ENCODE measurements around the gene DMRT3. TPM values are rescaled to one million over a fixed set of nuclear protein-coding genes. Genes with fewer than 3 reads are reported as not detected.
A peak's percentile ranks its signal among the peaks of the same experiment; 100 is the strongest.

Gene DMRT3
- total and polyA plus RNA-seq, 4 experiments from 2014 or later: not detected

DNA sequence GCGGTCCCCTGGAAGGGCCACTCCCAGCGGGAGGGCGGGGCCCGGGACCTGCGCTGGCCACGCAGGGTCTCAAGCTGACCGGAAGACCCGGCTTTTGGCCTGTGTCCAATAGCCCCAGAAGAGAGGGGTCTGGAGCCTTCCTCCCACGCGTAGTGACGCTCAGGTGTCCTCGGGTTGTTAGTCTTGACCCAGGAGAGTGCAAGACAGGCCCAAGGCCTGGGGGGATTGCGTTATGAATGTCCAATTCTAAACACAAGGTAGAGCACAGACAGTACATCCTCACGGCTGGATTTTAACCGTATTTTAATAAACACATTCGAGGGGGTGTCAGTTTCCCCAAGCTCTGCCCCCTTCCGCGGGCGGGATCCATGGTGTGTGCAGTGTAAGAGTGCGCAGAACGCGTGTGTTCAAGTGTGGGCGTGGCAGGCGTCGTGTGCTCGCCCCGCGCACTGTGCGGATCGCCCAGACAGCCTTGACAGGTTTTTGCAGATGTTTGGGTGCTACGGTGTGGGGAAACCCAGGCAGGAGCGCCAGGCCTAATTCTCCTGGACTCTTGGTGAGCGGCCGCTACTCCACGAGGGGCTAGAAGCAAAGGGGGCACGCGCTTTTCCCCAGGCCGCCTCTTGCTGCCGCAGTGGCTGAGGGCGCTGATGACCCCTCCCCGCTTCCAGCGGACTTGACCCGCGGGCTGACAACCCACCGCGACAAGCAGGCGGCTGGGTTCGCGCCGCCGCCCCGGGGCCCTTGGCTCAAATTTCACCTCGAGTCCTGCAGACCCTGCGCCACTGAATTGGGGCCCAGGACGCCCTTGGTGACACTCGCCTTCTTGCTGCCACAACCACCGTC, 6.1 kb upstream of the DMRT3 start:
- no peaks in the 10 kb centered on the region for H3K36me3 ChIP-seq (ENCODE audit: insufficient read depth, low read length)
- CTCF ChIA-PET (ENCODE audit: partially characterized antibody): no interaction called here

DNA sequence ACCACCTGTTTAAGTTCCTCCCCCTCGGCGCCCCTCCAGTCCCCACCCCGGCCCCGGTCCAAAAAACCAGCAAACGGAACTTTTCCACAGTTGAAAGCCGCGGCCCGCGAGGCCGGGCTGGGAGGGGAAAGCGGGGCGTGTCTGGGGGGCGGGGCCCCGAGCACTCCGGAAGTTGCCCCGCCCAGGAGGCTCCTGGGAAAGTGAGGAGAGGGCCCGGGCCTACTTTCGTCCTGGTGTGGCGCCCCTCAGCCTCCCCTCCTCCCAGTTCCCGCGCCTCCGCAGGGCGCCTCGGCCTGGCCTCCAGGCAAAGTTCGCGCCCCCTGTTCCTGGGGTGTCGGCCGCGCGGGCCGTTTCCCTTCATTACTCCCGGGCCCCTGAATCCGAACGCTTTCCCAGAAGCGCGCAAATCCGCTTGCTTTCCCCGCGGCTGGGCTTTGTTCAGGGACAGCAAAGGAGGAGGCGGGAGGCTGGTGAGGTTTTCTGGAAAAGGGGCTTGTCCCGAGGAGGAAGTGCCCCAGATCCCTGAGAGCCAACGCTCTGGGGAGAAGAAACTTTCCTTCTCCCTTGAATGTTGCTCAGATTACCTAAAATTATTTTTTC, 4.5 kb upstream of the DMRT3 start:
- H3K9me3 Mint-ChIP-seq: peaks cover 0 to 21% (median 5%) of the 10 kb centered on the region in 8 donors
- peak overlapping the region in 7 of 8 donors; percentile 13 to 66 (median 35) for H3K4me3 Mint-ChIP-seq
- peaks cover 79% of the 10 kb centered on the region for H3K27me3 ChIP-seq (ENCODE audit: insufficient read depth, low read length)
- peaks cover 18% of the 10 kb centered on the region for H3K4me1 ChIP-seq (ENCODE audit: insufficient read depth, low read length)
- H3K36me3 Mint-ChIP-seq: no peaks in the 10 kb centered on the region
- no peak for DNase-seq
- POLR2A ChIA-PET (ENCODE audit: partially characterized antibody): no interaction called here
- H3K27ac Mint-ChIP-seq: no peak overlapping the region
- H3K4me1 Mint-ChIP-seq: peaks cover 11 to 40% (median 20%) of the 10 kb centered on the region in 4 donors
- H3K36me3 ChIP-seq (ENCODE audit: insufficient read depth, low read length): no peaks in the 10 kb centered on the region
- no peaks in the 10 kb centered on the region for H3K9me3 ChIP-seq (ENCODE audit: control insufficient read depth in 1 of 2, low read length in 2 of 2)
- peaks cover 53 to 58% of the 10 kb centered on the region in 2 donors for H3K27me3 Mint-ChIP-seq
- CTCF ChIA-PET (ENCODE audit: partially characterized antibody): no interaction called here
- no peak overlapping the region for H3K27ac ChIP-seq (ENCODE audit: low read depth, low read length)
- intact Hi-C loops (cut with micrococcal nuclease): no loop called here
- H3K4me3 ChIP-seq (ENCODE audit: low read length in 2 of 2): no peak overlapping the region

More for the DNA sequence above, 6.1 kb upstream of the DMRT3 start:
- H3K27me3 Mint-ChIP-seq: peaks cover 59 to 61% of the 10 kb centered on the region in 2 donors
- H3K4me3 Mint-ChIP-seq: peak overlapping the region in 5 of 8 donors; percentile 43 to 58 (median 47)
- POLR2A ChIA-PET (ENCODE audit: partially characterized antibody): no interaction called here
- Histone ChIP-seq H3K27me3 (ENCODE audit: insufficient read depth, low read length) (peaks cover 77% of the 10 kb centered on the region), H3K4me3 (ENCODE audit: low read length in 2 of 2) (no peak overlapping the region), H3K4me1 (ENCODE audit: insufficient read depth, low read length) (peaks cover 18% of the 10 kb centered on the region), H3K9me3 (ENCODE audit: control insufficient read depth in 1 of 2, low read length in 2 of 2) (no peaks in the 10 kb centered on the region), H3K27ac (ENCODE audit: low read depth, low read length) (no peak overlapping the region)
- no peak for DNase-seq
- intact Hi-C loops (cut with micrococcal nuclease): no loop called here
- H3K36me3 Mint-ChIP-seq: no peaks in the 10 kb centered on the region
- H3K9me3 Mint-ChIP-seq: peaks cover 0 to 21% (median 5%) of the 10 kb centered on the region in 8 donors
- H3K27ac Mint-ChIP-seq: no peak overlapping the region
- H3K4me1 Mint-ChIP-seq: peaks cover 10 to 33% (median 20%) of the 10 kb centered on the region in 4 donors

DNA sequence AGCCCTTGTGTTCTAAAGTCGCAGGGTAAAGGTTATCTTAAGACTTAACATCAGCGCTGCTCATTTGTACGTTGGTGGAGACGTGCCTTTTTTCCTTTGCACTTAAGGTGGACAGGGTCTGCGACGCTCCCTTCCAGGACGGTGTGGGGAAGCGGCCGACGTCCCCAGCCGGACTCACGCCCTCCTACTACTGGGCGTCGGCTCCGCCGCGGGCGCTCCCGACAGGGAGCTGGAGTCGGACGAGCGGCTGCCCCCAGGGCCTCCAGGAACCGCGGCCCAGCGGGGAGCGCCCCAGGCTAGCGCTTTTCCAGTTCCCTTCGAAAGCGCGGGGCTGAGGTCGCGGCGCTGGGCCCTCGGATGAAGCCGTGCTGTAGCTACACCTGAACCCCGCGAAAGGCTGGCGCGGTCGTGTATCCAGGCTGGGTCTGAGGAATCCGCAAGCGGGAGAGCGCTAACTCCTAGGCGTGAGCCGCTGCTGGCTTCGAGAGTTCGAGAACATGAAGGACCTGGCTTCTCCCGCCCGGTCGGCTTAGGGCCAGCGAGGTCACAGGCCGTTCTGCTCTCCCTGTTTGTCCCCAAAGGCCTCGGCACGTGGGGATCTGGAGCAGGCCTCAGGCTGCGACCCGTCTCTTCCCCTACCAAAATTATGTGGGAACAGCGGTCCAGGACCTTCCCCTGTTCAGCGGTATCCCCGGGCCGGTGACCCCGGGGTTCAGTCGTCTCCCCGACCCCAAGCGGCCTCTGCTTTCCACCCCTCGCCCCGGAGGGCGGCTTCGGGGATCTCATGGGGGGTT, 3.8 kb upstream of the DMRT3 start:
- H3K27me3 ChIP-seq (ENCODE audit: insufficient read depth, low read length): peaks cover 77% of the 10 kb centered on the region
- ChIA-PET CTCF (ENCODE audit: partially characterized antibody) (no interaction called here), POLR2A (ENCODE audit: partially characterized antibody) (no interaction called here)
- H3K27ac ChIP-seq (ENCODE audit: low read depth, low read length): no peak overlapping the region
- peaks cover 47 to 59% of the 10 kb centered on the region in 2 donors for H3K27me3 Mint-ChIP-seq
- peak overlapping the region in 7 of 8 donors; percentile 13 to 49 (median 20) for H3K4me3 Mint-ChIP-seq
- peaks cover 11 to 40% (median 20%) of the 10 kb centered on the region in 4 donors for H3K4me1 Mint-ChIP-seq
- no peaks in the 10 kb centered on the region for H3K36me3 ChIP-seq (ENCODE audit: insufficient read depth, low read length)
- no peak overlapping the region for H3K27ac Mint-ChIP-seq
- no peak for DNase-seq
- H3K36me3 Mint-ChIP-seq: no peaks in the 10 kb centered on the region
- H3K9me3 Mint-ChIP-seq: peaks cover 0 to 15% (median 5%) of the 10 kb centered on the region in 8 donors
- H3K9me3 ChIP-seq (ENCODE audit: control insufficient read depth in 1 of 2, low read length in 2 of 2): no peaks in the 10 kb centered on the region
- intact Hi-C loops (cut with micrococcal nuclease): no loop called here
- peaks cover 18% of the 10 kb centered on the region for H3K4me1 ChIP-seq (ENCODE audit: insufficient read depth, low read length)
- no peak overlapping the region for H3K4me3 ChIP-seq (ENCODE audit: low read length in 2 of 2)

DNA sequence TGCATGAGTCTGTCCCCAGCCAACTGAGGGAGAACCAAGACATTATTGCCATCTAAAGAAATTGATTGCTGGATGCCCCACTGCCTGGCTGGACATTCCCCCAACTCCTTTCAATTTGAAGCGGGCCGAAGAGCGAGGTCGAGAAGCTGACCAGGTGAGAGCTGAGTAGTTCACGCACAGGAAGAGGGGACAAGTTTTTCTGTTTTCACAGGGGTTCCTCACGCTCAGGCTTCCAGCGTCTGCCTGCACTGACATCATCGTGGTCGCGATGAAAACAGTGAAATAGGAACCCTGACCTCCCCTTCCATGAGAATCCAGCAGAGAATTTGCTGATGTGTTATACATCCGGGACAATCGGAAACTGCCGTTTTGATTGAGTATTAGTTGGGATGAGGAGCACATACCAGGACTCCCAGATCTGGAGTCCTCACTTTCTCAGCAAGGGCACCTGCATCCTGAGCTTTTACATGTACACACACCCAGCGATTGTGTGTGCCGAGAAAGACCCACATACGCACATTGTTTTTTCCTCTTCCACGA, 3.1 kb upstream of the DMRT3 start:
- Mint-ChIP-seq H3K27ac (no peak overlapping the region), H3K9me3 (peaks cover 0 to 12% (median 5%) of the 10 kb centered on the region in 8 donors), H3K36me3 (no peaks in the 10 kb centered on the region), H3K4me3 (peak overlapping the region in 6 of 8 donors; percentile 1 to 54 (median 40)), H3K27me3 (peaks cover 48 to 61% of the 10 kb centered on the region in 2 donors), H3K4me1 (peaks cover 11 to 36% (median 20%) of the 10 kb centered on the region in 4 donors)
- Histone ChIP-seq H3K4me1 (ENCODE audit: insufficient read depth, low read length) (peaks cover 18% of the 10 kb centered on the region), H3K36me3 (ENCODE audit: insufficient read depth, low read length) (no peaks in the 10 kb centered on the region), H3K27me3 (ENCODE audit: insufficient read depth, low read length) (peaks cover 77% of the 10 kb centered on the region), H3K9me3 (ENCODE audit: control insufficient read depth in 1 of 2, low read length in 2 of 2) (no peaks in the 10 kb centered on the region), H3K4me3 (ENCODE audit: low read length in 2 of 2) (no peak overlapping the region), H3K27ac (ENCODE audit: low read depth, low read length) (no peak overlapping the region)
- DNase-seq: no peak
- intact Hi-C loops (cut with micrococcal nuclease): no loop called here
- POLR2A ChIA-PET (ENCODE audit: partially characterized antibody): no interaction called here
- CTCF ChIA-PET (ENCODE audit: partially characterized antibody): no interaction called here

DNA sequence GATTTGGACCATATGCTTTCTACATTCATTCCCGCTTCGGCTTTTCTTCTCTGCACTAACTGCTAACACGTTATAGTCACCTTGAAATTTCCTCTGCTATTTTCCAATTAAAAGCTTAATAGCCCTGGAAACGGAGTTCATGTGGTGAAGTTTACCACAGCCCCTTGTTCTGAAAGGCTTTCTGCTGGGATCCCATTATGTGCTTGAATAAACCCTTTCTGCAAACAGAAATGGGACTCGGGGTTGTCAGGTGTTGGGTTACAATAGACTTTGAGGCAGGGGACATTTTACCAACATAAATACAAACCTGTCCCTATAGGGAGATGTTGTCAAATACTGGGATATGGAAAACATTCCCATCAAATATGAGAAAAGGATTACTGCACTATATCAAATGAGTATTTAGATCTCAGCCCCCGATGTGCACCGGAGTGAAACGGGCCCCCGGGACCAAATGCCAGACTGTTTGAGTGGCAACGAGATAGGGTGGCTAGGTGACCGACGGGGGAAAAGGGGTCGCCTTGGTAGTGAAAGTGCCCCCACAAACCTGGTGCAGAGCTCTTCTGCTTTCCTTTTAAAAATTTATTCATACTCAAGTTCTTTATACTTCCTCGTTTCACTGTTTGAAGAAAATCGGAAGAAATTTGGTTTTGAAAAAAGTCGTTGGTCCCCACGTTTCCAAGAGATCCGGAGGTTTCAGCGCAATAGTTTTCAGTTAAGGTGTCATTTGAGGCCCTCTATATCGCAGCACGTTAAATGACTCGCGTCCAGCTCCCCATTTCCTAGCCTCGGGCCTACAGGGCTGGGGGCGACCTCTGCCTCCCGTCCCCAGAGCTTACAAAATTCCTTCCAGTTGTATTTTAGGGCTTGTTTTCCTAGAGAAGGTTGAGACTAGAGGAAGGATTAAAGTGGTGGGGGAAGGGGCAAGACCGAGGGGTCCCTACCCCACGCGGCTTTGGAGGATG, 2.1 kb upstream of the DMRT3 start:
- POLR2A ChIA-PET (ENCODE audit: partially characterized antibody): interaction anchor here (0.6 kb wide), 1 partner anchor 69 kb away, joined by 4 read pairs; no protein-coding TSS in a partner anchor
- no peaks in the 10 kb centered on the region for H3K36me3 Mint-ChIP-seq
- no peak overlapping the region for H3K27ac Mint-ChIP-seq
- no peaks in the 10 kb centered on the region for H3K9me3 ChIP-seq (ENCODE audit: control insufficient read depth in 1 of 2, low read length in 2 of 2)
- no peaks in the 10 kb centered on the region for H3K36me3 ChIP-seq (ENCODE audit: insufficient read depth, low read length)
- H3K27ac ChIP-seq (ENCODE audit: low read depth, low read length): no peak overlapping the region
- peak overlapping the region in 2 of 8 donors; percentile 31 to 48 for H3K4me3 Mint-ChIP-seq
- peaks cover 18% of the 10 kb centered on the region for H3K4me1 ChIP-seq (ENCODE audit: insufficient read depth, low read length)
- intact Hi-C loops (cut with micrococcal nuclease): no loop called here
- H3K27me3 Mint-ChIP-seq: peaks cover 46 to 60% of the 10 kb centered on the region in 2 donors
- H3K4me3 ChIP-seq (ENCODE audit: low read length in 2 of 2): no peak overlapping the region
- peaks cover 0 to 6% (median 2%) of the 10 kb centered on the region in 8 donors for H3K9me3 Mint-ChIP-seq
- peaks cover 72% of the 10 kb centered on the region for H3K27me3 ChIP-seq (ENCODE audit: insufficient read depth, low read length)
- CTCF ChIA-PET (ENCODE audit: partially characterized antibody): no interaction called here
- peaks cover 9 to 33% (median 16%) of the 10 kb centered on the region in 4 donors for H3K4me1 Mint-ChIP-seq
- DNase-seq: no peak

DNA sequence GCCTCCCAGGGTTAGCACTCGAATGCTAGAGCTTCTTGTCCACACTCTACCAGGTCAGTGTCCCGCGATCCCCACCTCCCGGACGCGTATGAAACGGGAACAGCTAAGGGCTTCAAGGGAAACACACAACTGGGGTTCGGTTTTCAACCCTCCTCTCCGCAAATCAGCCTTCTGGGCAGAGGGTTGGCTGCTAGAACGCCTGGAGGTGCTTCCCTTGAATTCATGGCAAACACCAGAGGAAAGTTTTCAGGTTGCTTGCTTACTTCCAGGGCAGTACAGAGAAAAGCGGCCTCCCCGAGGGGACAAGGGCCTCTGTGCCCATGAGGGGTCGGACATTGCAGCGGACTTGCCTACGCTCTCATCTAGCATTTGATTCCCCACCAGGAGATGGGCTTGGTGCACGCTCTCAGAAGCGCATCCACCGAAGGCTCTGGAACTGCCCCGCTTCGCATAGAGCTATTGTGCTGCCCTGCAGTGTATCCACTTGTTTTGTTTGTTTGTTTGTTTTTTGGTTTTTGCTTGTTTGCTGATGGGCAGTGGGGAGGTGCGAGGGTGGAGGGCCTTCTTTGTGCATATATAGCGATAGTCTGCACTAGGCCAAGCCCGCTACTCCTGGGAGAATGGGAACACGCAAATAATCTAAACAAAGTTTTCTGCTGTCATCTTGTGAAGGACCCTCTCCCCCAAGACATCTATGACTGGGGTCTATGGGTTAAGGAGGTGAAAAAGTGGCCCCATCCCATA, 1.3 kb upstream of the DMRT3 start:
- Mint-ChIP-seq H3K9me3 (peaks cover 0 to 6% (median 1%) of the 10 kb centered on the region in 8 donors), H3K36me3 (no peaks in the 10 kb centered on the region), H3K4me3 (peak overlapping the region in 3 of 8 donors; percentile 2 to 36 (median 23)), H3K27me3 (peaks cover 52 to 62% of the 10 kb centered on the region in 2 donors), H3K4me1 (peaks cover 7 to 30% (median 14%) of the 10 kb centered on the region in 4 donors), H3K27ac (no peak overlapping the region)
- H3K36me3 ChIP-seq (ENCODE audit: insufficient read depth, low read length): no peaks in the 10 kb centered on the region
- no peak for DNase-seq
- H3K27ac ChIP-seq (ENCODE audit: low read depth, low read length): no peak overlapping the region
- no peaks in the 10 kb centered on the region for H3K9me3 ChIP-seq (ENCODE audit: control insufficient read depth in 1 of 2, low read length in 2 of 2)
- intact Hi-C loops (cut with micrococcal nuclease): no loop called here
- H3K4me1 ChIP-seq (ENCODE audit: insufficient read depth, low read length): peaks cover 18% of the 10 kb centered on the region
- peaks cover 71% of the 10 kb centered on the region for H3K27me3 ChIP-seq (ENCODE audit: insufficient read depth, low read length)
- CTCF ChIA-PET (ENCODE audit: partially characterized antibody): no interaction called here
- no peak overlapping the region for H3K4me3 ChIP-seq (ENCODE audit: low read length in 2 of 2)
- POLR2A ChIA-PET (ENCODE audit: partially characterized antibody): interaction anchor here (0.6 kb wide), 1 partner anchor 68 kb away, joined by 4 read pairs; no protein-coding TSS in a partner anchor

Measured in CD4-positive, alpha-beta memory T cell (primary cell).